HG03064 (cell line): ENCODE data around the gene HOXD8.

Experiments used
- ATAC-seq: cut with Tn5 transposase; IDR thresholded peaks from one replicate; pipeline ENCODE4 v1.9.1; 2021; ENCODE audit warnings: low read depth; ENCODE audit not compliant: unreplicated experiment

The HOXD8 gene

GRCh38 chr2:176128982-176129796 lies at the start of gene HOXD8:
TSS of gene HOXD8 (plus strand) at chr2:176129705. CDS start at chr2:176130367, 662 bp downstream.
- ATAC-seq = no peak

GRCh38 chr2:176079831-176080539 lies 49.5 kb upstream of the HOXD8 start:
- ATAC-seq = no peak

GRCh38 chr2:176080540-176081375 lies 48.7 kb upstream of the HOXD8 start:
- ATAC-seq = no peak

GRCh38 chr2:176081376-176081836 lies 48.1 kb upstream of the HOXD8 start:
- no peak for ATAC-seq

GRCh38 chr2:176081837-176082524 lies 47.5 kb upstream of the HOXD8 start:
- no peak for ATAC-seq

- ATAC-seq = no peak
Measured at GRCh38 chr2:176082525-176082823, 47.0 kb upstream of the HOXD8 start.

- no peak for ATAC-seq
Measured at GRCh38 chr2:176082824-176083751, 46.4 kb upstream of the HOXD8 start.

GRCh38 chr2:176083796-176084261 lies 45.7 kb upstream of the HOXD8 start, which contains the start of gene EVX2:
TSS of gene EVX2 (minus strand) at chr2:176083962. CDS start at chr2:176083776, 186 bp downstream.
- no peak for ATAC-seq

- no peak for ATAC-seq
Measured at GRCh38 chr2:176084611-176085119, 44.8 kb upstream of the HOXD8 start.

GRCh38 chr2:176085120-176085788 lies 44.3 kb upstream of the HOXD8 start:
- no peak for ATAC-seq

GRCh38 chr2:176085861-176086771 lies 43.4 kb upstream of the HOXD8 start:
- no peak for ATAC-seq

- no peak for ATAC-seq
Measured at GRCh38 chr2:176087330-176088047, 42.0 kb upstream of the HOXD8 start.

- ATAC-seq = no peak
Measured at GRCh38 chr2:176088048-176088936, 41.2 kb upstream of the HOXD8 start.

- no peak for ATAC-seq
Measured at GRCh38 chr2:176088937-176089842, 40.3 kb upstream of the HOXD8 start.
